Activated CD4-positive, CD25-positive, alpha-beta regulatory T cell treated with anti-CD3 and anti-CD28 coated beads, Interleukin-2, amount 50 U/mL, for 24 hours (primary cell): ENCODE measurements around the gene CNKSR1.
A peak's percentile ranks its signal among the peaks of the same experiment; 100 is the strongest.
"Not testable (repeated sequence)": the region's sequence is repeated elsewhere in the genome, so short reads cannot be mapped to it uniquely, and the experiment has no call there.

Source experiments
- ATAC-seq, 2 donors: fragments of 150-1000 bp; cut with Tn5 transposase; one replicate each; pipeline ENCODE4 v1.10.0; 2021; ENCODE audit warnings: mild to moderate bottlenecking in 1 of 2, moderate library complexity in 1 of 2

Gene CNKSR1

GRCh38 chr1:26230682-26231081 lies 53.4 kb downstream of the CNKSR1 start:
- ATAC-seq = not testable (repeated sequence)

- ATAC-seq = peak; percentile 92 to 94
Observed at GRCh38 chr1:26233903-26234643, 56.8 kb downstream of the CNKSR1 start, which contains the start of gene CEP85. Gene CEP85, plus strand, starts transcription at chr1:26234200. Its CDS starts 5,584 bp downstream, at chr1:26239784.

- ATAC-seq = no peak
Observed at GRCh38 chr1:26234644-26235370, 57.5 kb downstream of the CNKSR1 start.

GRCh38 chr1:26237230-26237966 lies 60.1 kb downstream of the CNKSR1 start:
- no peak for ATAC-seq
